Panc1 (cell line): ENCODE measurements around the gene ZKSCAN1. TPM values are rescaled to one million over a fixed set of nuclear protein-coding genes. Genes with fewer than 3 reads are reported as not detected.

Experiments
- ATAC-seq: fragments of 200-7000 bp; cut with Tn5 transposase; 2 replicates; pipeline ENCODE4 v1.9.1; 2020; ENCODE audit warnings: mild to moderate bottlenecking, moderate library complexity
- Bru-seq: library from RNA; stranded (reverse); fragments of 400-500 nt; gene quantifications from one replicate; lab custom pipeline; 2021; lab: Mats Ljungman, UMichigan
- BruChase-seq, 2 experiments: library from RNA; stranded (reverse); fragments of 400-500 nt; gene quantifications; one replicate each; lab custom pipeline; 2021; lab: Mats Ljungman, UMichigan
- BruUV-seq: library from RNA; stranded (reverse); fragments of 400-500 nt; replicated peaks from 2 replicates; lab custom pipeline; 2021; lab: Mats Ljungman, UMichigan
- CTCF ChIA-PET: fragments of 300-600 bp; sonication (Branson Sonifier 250); formaldehyde crosslinking; loops from one replicate; lab custom pipeline; 2022; ENCODE audit warnings: antibody characterized with exemption; lab: Charles Lee
- POLR2A ChIA-PET: fragments of 300-600 bp; sonication (Branson Sonifier 250); formaldehyde crosslinking; loops from one replicate; lab custom pipeline; 2022; ENCODE audit warnings: antibody characterized with exemption; lab: Charles Lee
- DNase-seq: peaks from one replicate; pipeline ENCODE4 v3.0.0-alpha.2; 2010; ENCODE audit warnings: low read depth, low spot score
- H3K27ac ChIP-seq: 2 replicates; pipeline ENCODE4 v1.5.1; 2011; ENCODE audit warnings: mild to moderate bottlenecking, low read length, inconsistent platforms
- H3K27me3 ChIP-seq: fragments of 200-500 bp; sonication (Bioruptor generic); 2 replicates; pipeline ENCODE4 v1.6.0; 2014; ENCODE audit warnings: low read length, inconsistent platforms; ENCODE audit not compliant: control insufficient read depth, insufficient read depth
- H3K36me3 ChIP-seq: fragments of 200-500 bp; sonication (Bioruptor generic); 2 replicates; pipeline ENCODE4 v1.5.1; 2014; ENCODE audit warnings: inconsistent platforms, mild to moderate bottlenecking, low read length, moderate library complexity; ENCODE audit not compliant: control insufficient read depth, insufficient read depth
- H3K4me1 ChIP-seq: 2 replicates; pipeline ENCODE4 v1.5.1; 2011; ENCODE audit warnings: inconsistent platforms, mild to moderate bottlenecking, low read length, moderate library complexity; ENCODE audit not compliant: control insufficient read depth, insufficient read depth
- H3K4me3 ChIP-seq, 2 experiments: 2 replicates each; pipeline ENCODE4 v1.5.1; 2011 to 2012; ENCODE audit warnings: low read depth in 2 of 2, low read length in 2 of 2, mild to moderate bottlenecking in 2 of 2, inconsistent platforms in 1 of 2, moderate library complexity in 1 of 2
- H3K9me3 ChIP-seq: fragments of 200-500 bp; sonication (Bioruptor generic); 2 replicates; pipeline ENCODE4 v1.5.1; 2014; ENCODE audit warnings: low read depth, mild to moderate bottlenecking, inconsistent platforms, low read length, moderate library complexity; ENCODE audit not compliant: control insufficient read depth, insufficient read depth
- POLR2AphosphoS5 ChIP-seq: IDR thresholded peaks from 2 replicates; pipeline ENCODE4 v1.6.1; 2012; ENCODE audit warnings: mild to moderate bottlenecking, low read depth, low read length, moderate library complexity
- SIN3A ChIP-seq: IDR thresholded peaks from 2 replicates; pipeline ENCODE4 v1.6.1; 2012; ENCODE audit warnings: low read depth, mild to moderate bottlenecking, low read length, moderate library complexity, borderline replicate concordance; ENCODE audit not compliant: insufficient read depth
- TCF7L2 ChIP-seq: IDR thresholded peaks from 2 replicates; pipeline ENCODE4 v1.6.1; 2011; ENCODE audit warnings: mild to moderate bottlenecking, low read depth, low read length, inconsistent platforms
- in situ Hi-C: cut with HindIII; loops from 2 replicates; pipeline ENCODE4 v1.10.0; 2016; ENCODE audit warnings: low sequenced_read_pairs, low pct_unique_long_range_greater_than_20kb
- intact Hi-C: fragments of 100-400 bp; cut with micrococcal nuclease; formaldehyde crosslinking; loops from one replicate; pipeline ENCODE4 v1.10.0; 2022; ENCODE audit not compliant: unreplicated experiment
- long read RNA-seq: library from polyadenylated mRNA; unstranded; transcript quantifications from one replicate; pipeline ENCODE4 v2.0.0, GENCODE V29; 2021; ENCODE audit not compliant: unreplicated experiment
- polyA plus RNA-seq: library from polyadenylated mRNA; unstranded; fragments of >200 nt; gene quantifications from one replicate; pipeline ENCODE4 v1.2.1, GENCODE V29; 2012; ENCODE audit warnings: missing spikeins; ENCODE audit not compliant: insufficient read length
- total RNA-seq: library from RNA; stranded (reverse); gene quantifications from one replicate; pipeline ENCODE4 v1.2.1, GENCODE V29; 2021; ENCODE audit not compliant: unreplicated experiment
- TF ChIP-seq, protein P1 (sequence below): fragments of 450-650 bp; IDR thresholded peaks from 2 replicates; pipeline ENCODE4 v1.5.1; 2017; ENCODE audit warnings: mild to moderate bottlenecking
- TF ChIP-seq, protein P2 (sequence below), 2 experiments: IDR thresholded peaks; 2 replicates each; pipeline ENCODE4 v1.6.1; 2011 to 2012; ENCODE audit warnings: low read depth in 2 of 2, control low read depth in 1 of 2, low read length in 1 of 2, mild to moderate bottlenecking in 1 of 2, moderate library complexity in 1 of 2; ENCODE audit not compliant: insufficient read depth in 1 of 2

Gene ZKSCAN1
- total RNA-seq (55.5 TPM), Bru-seq, nascent RNA (percentile 92 among the genes with signal in this experiment), BruChase-seq, experiment 1, labeled RNA remaining after a 2-hour chase (percentile 97 among the genes with signal in this experiment), BruChase-seq, experiment 2, labeled RNA remaining after a 6-hour chase (percentile 94 among the genes with signal in this experiment)
- polyA plus RNA-seq = 24.5 TPM
- long read RNA-seq, full-length matches to known transcripts = 16 of 53 reads
- long read RNA-seq, partial matches to known transcripts = 2 of 53 reads
- long read RNA-seq, other reads (novel, unspliced or antisense) = 35 of 53 reads

DNA sequence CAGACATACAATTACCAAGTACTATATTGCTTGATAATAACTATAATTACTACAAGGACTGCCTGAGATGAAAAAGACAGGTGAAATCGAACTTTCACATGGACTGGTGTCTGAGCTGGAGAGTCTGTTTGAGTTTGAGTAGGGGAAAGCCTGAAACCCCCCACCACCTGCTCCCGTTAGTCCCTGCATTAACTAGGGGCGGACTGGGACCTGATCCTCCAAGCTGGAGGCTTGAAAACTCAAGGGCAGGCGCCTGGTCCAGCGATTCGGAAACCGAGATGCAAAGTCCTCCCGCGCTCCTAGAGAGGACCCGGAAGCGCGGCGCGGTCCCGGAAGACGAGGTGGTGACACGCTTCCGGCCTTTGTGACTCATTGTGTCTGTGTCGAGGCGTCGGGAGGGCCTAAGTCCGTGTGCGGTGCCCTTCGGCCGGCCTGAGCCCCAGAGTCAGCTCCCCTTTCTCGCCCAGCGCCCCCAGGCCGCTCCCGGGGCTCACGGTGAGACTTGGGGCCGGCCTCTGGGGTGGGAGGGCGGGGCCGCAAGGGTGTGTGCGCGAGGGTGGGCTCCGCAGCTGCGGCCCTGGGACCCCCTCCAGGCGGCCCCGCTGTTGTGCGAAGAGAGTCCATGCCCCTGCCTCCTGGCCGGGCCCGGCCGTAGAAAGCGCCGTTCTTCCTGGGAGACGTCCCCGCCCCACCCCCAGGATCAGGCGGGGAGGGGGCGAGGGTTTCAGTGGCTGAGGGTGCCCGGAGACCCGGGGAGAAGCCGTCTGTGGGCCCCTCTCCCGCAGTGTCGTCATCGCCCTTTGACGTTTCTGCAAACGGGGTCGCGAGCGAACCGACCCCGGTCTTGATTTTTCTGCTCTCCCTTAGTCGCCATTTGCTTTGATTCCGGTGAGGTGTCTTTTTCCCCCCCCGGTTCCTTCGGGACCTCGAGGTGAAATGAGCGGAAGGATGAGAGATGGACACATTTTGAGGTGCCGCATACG lies at the start of gene ZKSCAN1:
Gene ZKSCAN1 (plus strand): TSS at position 365 of the 983 bp plus-strand sequence. CDS start 7,911 bp downstream, outside the sequence.
- Histone ChIP-seq H3K36me3 (no peaks in the 10 kb centered on the region; the same call in 1 of the 2 replicates), H3K4me3 (peak within 1 kb of the TSS; percentile 88 to 92), H3K9me3 (no peaks in the 10 kb centered on the region), H3K27me3 (no peaks in the 10 kb centered on the region), H3K27ac (peak within 1 kb of the TSS; percentile 94), H3K4me1 (peaks cover 22% of the 10 kb centered on the region)
- ChIA-PET CTCF (interaction anchor here (0.9 to 1.0 kb wide), 2 partner anchors 12 to 13 kb away, joined by 3 read pairs; no protein-coding TSS in a partner anchor), POLR2A (interaction anchor here (0.6 to 0.7 kb wide), 3 partner anchors 8 to 85 kb away, joined by 3 to 17 read pairs (median 14); no protein-coding TSS in a partner anchor)
- ATAC-seq = peak; percentile 99
- DNase-seq = peak; percentile 69
- TF ChIP-seq POLR2AphosphoS5 = peak; percentile 90
- peak; percentile 65 for TF ChIP-seq TCF7L2
- peak; percentile 96 for TF ChIP-seq SIN3A
- TF ChIP-seq, protein P1, sequence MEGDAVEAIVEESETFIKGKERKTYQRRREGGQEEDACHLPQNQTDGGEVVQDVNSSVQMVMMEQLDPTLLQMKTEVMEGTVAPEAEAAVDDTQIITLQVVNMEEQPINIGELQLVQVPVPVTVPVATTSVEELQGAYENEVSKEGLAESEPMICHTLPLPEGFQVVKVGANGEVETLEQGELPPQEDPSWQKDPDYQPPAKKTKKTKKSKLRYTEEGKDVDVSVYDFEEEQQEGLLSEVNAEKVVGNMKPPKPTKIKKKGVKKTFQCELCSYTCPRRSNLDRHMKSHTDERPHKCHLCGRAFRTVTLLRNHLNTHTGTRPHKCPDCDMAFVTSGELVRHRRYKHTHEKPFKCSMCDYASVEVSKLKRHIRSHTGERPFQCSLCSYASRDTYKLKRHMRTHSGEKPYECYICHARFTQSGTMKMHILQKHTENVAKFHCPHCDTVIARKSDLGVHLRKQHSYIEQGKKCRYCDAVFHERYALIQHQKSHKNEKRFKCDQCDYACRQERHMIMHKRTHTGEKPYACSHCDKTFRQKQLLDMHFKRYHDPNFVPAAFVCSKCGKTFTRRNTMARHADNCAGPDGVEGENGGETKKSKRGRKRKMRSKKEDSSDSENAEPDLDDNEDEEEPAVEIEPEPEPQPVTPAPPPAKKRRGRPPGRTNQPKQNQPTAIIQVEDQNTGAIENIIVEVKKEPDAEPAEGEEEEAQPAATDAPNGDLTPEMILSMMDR = no peak
- TF ChIP-seq, protein P2, sequence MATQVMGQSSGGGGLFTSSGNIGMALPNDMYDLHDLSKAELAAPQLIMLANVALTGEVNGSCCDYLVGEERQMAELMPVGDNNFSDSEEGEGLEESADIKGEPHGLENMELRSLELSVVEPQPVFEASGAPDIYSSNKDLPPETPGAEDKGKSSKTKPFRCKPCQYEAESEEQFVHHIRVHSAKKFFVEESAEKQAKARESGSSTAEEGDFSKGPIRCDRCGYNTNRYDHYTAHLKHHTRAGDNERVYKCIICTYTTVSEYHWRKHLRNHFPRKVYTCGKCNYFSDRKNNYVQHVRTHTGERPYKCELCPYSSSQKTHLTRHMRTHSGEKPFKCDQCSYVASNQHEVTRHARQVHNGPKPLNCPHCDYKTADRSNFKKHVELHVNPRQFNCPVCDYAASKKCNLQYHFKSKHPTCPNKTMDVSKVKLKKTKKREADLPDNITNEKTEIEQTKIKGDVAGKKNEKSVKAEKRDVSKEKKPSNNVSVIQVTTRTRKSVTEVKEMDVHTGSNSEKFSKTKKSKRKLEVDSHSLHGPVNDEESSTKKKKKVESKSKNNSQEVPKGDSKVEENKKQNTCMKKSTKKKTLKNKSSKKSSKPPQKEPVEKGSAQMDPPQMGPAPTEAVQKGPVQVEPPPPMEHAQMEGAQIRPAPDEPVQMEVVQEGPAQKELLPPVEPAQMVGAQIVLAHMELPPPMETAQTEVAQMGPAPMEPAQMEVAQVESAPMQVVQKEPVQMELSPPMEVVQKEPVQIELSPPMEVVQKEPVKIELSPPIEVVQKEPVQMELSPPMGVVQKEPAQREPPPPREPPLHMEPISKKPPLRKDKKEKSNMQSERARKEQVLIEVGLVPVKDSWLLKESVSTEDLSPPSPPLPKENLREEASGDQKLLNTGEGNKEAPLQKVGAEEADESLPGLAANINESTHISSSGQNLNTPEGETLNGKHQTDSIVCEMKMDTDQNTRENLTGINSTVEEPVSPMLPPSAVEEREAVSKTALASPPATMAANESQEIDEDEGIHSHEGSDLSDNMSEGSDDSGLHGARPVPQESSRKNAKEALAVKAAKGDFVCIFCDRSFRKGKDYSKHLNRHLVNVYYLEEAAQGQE (IDR thresholded peaks at IDR 0.05; ENCODE audit: insufficient read depth in 1 of 2, low read depth in 2 of 2, low read length in 1 of 2) = 0 out of 4 replicates have a peak, but pooled peaks of 1 of the 2 experiments have one; percentile 34
- no TSS peak for BruUV-seq
- intact Hi-C loops = no loop called here
- in situ Hi-C loops = no loop called here

DNA sequence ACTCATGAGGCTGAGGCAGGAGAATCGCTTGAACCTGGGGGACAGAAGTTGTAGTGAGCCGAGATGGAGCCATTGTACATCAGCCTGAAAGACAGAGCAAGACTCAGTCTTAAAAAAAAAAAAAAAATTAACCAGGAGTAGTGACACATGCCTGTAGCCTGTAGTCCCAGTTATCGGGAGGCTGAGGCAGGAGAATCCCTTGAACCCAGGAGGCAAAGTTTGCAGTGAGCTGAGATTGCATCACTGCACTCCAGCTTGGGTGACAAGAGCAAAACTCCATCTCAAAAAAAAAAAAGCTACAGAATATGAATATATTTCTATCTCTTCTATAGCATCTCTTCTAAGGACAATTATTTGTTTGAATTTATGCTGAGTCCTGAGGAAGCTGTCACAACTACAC lies 46.1 kb upstream of the ZKSCAN1 start:
- POLR2A ChIA-PET = no interaction called here
- H3K27ac ChIP-seq = no peak overlapping the region
- no peaks in the 10 kb centered on the region for H3K4me1 ChIP-seq
- no peak for ATAC-seq
- no peak for DNase-seq
- no peaks in the 10 kb centered on the region for H3K9me3 ChIP-seq
- CTCF ChIA-PET = interaction anchor here (0.7 kb wide), 1 partner anchor 34 kb away, joined by 3 read pairs; no protein-coding TSS in a partner anchor
- intact Hi-C loops (no loop called here), in situ Hi-C loops (no loop called here)
- TF ChIP-seq, protein P1 = no peak
- no peak for TF ChIP-seq TCF7L2
- no peak for TF ChIP-seq SIN3A
- TF ChIP-seq, protein P2 (IDR thresholded peaks at IDR 0.05; ENCODE audit: insufficient read depth in 1 of 2, low read depth in 2 of 2, low read length in 1 of 2) = no peak
- TF ChIP-seq POLR2AphosphoS5 = no peak
- H3K36me3 ChIP-seq = no peaks in the 10 kb centered on the region
- H3K4me3 ChIP-seq = no peak overlapping the region
- H3K27me3 ChIP-seq = peaks cover 6% of the 10 kb centered on the region
- BruUV-seq = no TSS peak
